ENCODE data around the gene PEPD.

Gene PEPD

DNA sequence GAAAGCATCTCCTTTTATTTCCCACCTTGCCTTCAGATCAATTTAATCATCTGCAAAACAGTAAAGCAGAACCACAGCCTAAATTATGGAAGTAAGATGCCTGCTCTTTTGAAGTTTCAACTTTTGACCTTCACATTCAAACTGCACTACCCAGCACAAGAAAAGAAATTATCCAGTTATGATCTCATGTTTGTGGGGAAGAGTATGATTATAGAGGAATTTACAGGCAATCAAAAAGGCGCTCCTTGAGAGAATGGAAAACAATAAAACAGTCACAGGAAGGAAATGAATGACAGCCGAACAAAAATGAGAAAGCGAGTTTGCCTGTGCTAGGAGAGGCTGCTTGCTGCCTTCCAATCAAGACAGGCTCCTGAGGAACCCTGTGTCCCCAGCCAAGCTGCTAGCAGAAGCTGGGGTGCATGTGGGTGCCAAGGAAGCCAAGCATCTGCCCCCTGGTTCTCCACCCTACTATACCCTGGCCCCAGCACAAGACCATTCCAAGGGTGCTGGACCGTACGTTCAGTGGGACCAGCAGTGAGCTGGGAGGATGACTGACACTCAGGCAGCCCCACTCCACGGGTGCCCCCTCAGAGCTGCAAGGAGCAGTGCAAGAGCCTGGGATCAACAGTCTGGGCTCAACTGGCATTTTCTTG lies 47.8 kb downstream of the PEPD start:
- DNase-seq (ENCODE audit: low read depth in 2 of 2): no peak

DNA sequence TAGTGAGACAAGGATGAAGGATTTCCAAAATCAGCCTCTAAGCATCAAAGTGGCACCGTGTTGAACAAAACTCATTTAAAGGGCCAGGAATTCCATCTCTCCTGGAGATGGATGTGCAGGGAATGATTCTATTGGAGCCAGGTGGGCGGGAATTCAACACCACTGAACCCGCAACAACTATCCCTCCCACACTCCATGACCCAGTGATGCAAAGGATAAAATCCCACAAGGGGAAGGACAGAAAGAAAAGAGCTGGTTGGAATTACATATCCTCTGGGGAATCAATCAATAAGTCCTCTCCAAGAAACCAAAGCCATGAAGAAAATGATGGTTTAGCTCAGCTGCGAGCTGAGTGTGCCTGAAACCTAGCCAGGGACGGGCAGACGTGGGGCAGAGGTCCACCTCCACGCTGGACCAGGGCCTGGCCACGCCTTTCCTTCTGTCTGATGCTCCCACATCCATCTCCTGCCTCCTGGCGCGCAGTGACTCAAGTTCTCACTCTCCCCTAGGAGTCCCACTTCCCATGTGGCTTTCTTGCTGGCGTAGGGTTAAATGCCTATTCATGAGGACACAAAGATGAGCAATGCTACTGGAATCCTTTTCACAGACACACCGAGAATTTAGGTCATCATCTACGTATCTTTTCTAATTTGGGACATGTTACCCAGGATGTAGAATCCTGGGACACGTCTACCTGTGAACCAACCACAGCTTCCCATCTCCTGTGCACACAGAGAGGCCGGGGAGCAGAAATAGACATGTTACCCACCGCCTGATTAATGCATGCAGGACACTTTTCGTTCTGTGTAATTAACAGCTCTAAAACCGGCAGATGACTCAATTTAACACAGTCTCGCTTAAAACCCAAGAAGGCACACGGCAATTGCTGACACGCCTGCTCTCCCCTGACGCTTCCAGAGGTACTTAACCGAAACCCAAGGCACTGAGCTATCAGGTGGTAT lies 48.6 kb downstream of the PEPD start:
- no peak for DNase-seq (ENCODE audit: low read depth in 2 of 2)

DNA sequence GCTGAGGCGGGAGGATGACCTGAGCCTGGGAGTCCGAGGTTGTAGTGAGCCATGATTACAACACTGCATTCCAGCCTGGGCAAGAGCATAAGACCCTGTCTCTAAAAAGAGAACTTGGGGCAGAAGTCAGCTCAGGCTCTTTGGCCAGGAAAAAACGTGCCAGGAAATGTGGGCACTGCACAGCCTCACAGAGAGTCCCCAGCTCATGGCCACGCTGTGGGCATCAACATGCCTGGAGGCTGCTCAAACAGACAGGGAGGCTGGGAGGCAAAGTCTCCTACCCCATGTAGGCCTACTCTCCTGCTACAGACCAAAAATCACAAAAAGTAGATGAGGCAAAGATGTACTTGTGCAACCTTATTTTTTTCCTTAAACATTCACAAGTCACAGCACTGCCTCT lies 49.4 kb downstream of the PEPD start:
- DNase-seq (ENCODE audit: low read depth in 2 of 2): no peak

DNA sequence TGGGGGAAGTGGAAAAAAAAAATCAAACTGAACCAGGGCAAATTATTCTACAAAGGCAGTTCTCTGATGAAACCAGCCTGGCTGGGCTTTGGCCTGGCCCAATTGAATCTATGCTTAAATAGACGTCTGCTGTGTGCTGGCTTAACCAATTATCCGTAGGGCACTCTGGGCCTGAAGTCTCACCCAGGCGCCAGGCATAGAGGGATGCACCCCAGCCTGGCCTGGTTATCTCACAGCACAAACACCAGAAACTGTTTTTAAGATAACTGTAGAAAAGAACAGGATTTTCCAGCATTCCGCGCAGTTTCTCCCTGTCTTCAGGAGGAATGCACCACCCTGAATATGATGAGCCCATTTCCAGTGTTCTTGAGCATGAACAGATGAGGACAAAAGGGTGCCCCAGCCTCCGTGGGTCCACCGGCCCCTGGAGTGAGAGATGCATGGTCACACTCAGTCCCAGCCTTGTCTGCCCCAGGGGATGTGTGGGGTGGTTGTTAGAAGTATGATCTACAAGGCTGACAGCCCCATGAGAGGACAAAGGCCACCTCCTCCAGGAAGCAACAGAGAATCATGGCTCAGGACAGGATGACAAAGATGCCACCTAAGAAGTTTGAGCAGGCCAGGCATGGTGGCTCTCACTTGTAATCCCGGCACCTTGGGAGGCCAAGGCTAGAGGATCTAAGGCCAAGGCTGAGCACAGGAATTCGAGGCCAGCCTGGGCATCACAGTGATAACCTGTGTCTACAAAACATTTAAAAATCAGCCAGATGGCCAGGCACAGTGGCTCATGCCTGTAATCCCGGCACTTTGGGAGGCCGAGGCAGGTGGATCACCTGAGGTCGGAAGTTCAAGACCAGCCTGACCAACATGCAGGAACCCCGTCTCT lies 50.2 kb downstream of the PEPD start:
- no peak for DNase-seq (ENCODE audit: low read depth in 2 of 2)

DNA sequence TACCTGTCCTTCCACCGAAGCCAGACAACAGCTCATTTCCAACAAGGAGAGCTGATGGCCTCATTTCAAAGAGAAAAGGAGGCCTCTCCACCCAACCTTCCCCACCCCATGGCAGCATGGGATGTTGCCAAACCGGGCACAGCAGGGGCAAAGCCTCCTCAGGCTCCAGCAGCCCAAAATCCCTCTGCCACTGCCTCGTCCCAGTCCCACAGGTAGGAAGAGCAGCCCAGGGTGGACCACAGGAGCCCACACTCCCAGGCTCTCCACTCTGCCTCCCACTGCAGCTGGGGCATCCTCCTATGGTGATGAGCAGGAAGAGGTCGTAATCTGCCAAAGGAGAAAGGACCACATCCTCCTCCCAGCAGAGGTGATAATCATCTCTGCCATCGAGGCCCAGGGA lies 50.9 kb downstream of the PEPD start:
- no peak for DNase-seq (ENCODE audit: low read depth in 2 of 2)

DNA sequence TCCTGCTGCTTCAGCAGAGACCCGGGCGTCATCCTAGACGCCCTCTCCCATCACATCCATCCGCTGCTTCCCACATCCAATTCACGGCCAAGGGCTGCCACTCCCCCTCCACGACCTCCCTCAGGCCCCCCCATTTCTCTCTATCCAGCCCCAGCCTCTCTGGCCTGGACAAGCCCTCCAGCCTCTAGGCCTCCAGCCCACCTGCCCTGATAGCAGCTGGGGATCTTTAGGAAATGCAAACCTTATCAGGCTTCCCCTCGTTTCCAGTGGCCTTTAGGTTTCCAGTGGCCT lies 51.6 kb downstream of the PEPD start:
- DNase-seq (ENCODE audit: low read depth in 2 of 2): no peak

DNA sequence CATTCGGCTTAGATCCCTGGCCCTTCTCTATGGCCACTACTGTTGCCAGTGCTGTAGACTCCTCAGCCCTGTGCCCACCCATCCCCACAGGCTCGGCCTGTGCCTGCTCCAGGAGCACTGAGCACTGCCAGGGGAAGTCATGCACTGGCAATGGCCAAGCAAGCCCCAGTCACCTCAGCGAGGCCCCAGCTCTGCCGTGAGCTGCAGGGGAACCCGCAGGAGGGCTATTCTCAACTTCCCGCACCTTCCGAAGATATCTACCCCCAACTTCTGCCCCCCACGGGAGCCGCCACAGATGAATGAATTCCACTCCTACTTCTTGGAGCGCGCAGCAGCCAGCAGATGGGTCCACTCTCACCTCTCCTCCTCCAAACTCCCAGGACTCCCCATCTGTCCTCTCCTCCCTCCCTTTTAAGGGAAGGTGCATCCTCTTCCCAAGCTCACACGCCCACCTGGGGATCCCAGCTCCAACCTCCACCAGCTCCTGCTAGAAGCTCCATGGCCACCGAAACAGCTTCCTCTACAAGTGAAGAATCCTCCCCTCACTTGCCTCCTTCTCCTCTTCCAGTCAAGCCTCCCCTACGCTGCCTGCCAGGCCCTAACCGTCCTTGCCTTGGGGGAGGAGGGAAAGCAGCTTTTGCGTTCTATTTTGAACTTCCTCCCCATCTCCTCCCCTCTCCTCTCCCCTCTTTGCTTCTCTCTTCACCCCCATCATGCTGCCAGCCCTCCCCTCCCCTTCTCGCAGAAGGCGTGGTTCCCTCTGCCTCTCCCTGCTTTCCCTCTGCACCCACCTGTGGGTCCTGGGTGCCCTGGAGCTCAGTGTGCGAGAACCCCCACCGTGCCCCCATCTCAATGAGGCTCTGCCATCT lies 52.2 kb downstream of the PEPD start:
- no peak for DNase-seq (ENCODE audit: low read depth in 2 of 2)

DNA sequence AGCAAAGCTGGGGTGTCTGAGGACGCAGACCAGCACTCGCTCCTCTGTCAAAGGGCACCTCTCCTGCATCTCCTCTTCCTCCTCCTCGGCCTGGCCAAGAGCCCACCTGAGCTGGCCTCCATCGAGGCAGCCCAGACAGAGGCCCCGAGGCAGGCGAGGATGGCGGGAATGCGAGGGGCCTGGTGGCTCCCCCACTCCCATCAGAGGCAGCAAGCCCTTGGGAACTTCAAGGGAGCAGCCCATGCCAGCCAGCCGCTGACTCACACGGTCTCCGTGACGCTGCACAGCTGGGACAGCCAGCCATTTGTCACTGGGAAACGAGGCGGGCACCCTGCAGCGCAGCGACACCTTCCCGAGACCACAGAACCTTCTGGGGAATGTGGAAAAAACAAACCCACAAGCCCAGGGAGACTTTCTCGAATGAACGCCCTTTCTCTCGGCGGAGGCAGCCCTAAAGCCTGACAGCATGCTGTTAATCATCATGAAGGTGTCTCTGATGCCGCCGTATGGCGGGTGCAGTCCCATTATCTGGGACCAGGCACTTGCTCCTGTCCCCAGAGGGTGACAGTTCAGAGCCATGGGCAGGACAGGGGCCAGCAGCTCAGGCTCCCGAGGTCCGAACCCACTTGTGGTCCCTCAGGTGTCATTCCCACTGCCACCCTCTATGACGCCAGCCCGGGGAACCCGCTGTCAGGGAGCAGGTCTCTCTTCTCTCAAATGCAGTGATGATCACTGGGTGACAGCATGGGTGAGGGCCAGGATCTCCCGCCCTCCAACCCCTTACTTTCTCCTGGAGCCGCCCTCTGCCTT lies 53.0 kb downstream of the PEPD start:
- DNase-seq (ENCODE audit: low read depth in 2 of 2): no peak

DNA sequence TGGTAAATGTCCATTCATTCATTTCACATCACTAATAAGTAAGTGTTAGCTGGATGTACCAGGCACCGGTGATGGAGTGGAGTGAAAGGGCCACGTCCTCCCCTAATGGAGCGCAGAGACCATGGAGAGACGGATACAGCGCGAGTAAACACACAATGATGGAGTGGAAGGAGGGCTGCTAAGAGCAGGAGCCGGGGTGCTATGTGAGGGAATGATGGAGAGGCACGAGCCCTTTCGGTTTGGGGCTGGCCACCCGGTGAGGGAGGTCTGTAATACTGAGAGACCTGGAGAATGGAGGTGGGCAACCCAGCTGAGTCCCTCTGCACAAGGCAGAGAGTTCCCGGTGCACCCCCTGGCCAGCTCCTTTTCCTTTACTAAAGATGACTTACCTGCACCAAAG lies 53.7 kb downstream of the PEPD start:
- DNase-seq (ENCODE audit: low read depth in 2 of 2): no peak

DNA sequence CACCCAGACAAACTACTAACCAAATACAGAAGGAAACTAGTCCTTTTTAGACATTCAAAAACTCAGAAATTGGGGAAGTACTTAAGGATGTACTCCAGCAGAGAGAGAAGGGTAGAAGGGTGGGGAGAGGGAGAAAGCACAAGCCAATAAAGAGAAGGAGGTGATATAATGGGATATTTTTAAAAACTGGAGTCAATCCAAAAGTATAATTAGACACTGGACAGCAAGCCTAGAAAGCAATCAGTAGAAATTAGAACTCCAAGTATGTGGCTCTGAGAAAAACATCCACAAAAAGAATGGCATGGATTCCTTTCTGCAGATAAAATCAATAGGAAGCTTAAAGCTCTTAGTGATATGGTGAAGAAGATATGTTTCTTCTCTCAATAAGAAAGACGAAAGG lies 55.8 kb downstream of the PEPD start:
- DNase-seq (ENCODE audit: low read depth in 2 of 2): no peak

DNA sequence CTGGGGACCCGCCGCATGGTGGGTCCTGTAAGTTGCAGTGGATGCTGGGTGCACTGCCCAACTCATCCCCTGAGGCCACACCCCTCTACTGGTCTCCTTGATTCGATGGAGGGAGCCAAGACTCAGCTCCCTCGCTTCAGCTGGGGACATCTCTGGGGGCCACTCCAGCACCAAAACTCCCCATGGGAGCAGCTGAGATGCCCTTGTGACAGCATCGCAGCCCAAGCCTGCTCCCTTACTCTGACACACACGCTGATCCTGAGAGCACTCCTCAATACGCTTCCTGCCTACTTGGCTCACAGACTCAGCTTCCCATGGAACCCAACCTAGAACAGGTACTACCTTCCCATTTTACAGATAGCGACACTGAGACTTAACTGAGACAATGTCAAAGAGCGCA lies 56.2 kb downstream of the PEPD start:
- DNase-seq (ENCODE audit: low read depth in 2 of 2): no peak

DNA sequence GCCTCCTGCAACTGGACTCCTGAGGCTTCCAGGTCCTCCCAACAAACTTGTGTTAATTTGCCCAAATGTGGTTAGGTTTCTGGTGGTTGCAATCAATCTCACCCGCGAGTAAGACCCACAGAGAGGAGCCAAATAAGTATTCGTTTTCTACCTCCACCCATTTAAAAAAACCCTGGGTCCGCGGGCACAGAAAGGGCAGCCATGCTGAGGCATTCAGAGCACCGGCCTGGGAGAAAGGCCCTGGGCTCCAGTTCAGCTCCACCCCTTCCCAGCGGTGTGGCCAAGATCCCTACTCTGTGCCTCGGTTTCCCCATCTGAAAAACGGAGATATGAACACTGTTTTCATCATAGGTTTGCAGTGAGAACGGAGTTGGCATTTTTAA lies 56.9 kb downstream of the PEPD start:
- DNase-seq (ENCODE audit: low read depth in 2 of 2): no peak

DNA sequence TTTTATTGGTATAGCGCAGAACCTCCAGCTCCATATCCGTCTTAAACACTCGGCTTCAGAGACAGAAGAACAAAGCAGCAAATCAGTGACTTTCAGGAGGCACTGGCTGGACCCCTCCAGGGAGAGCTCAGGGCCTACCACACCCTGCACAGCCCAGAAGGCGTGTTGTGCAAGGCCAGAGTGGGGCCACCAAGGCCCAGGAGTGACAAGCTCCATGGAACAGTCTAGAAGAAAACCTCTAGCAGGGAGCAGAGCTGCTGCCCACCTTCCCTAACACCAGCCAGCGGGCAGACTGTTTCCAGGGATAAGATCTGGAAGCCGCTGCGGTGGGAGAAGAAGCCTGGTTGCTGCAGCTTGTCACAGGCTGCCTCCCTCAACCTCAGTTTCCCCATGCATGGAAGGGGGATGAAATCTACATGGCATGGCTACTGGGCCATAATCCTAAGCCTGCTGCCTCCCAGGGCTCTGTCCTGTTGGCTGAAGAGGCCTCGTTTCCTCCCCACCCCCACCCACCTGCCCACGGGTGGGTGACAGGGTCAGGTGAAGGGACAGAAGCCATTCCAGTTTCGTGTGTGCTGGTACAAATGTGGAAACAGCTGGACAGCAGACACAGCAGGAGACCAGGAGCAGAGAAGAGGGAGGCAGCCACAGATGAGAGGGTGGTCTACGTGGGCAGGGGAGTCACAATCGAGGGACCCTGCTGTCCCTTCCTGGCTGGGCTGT lies 57.4 kb downstream of the PEPD start:
- DNase-seq (ENCODE audit: low read depth in 2 of 2): no peak

DNA sequence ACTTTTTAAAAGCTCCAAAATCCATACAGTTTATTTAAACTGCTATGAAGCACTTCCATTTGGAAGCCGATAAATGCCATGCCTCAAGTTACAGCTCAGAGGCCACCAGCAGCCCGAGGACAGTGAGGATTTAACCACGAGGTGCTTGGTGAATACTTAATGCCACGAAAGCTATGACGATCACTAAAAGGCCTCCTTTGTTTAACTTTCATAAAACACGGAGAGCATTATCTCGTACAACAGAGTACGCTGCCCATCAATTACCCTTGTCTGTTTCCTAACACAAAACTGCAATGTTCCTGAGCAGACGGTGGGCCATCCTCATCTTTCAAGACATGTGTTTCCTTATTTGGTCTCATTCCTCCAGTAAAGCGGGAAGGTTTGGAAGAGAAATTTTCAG lies 58.4 kb downstream of the PEPD start:
- no peak for DNase-seq (ENCODE audit: low read depth in 2 of 2)

DNA sequence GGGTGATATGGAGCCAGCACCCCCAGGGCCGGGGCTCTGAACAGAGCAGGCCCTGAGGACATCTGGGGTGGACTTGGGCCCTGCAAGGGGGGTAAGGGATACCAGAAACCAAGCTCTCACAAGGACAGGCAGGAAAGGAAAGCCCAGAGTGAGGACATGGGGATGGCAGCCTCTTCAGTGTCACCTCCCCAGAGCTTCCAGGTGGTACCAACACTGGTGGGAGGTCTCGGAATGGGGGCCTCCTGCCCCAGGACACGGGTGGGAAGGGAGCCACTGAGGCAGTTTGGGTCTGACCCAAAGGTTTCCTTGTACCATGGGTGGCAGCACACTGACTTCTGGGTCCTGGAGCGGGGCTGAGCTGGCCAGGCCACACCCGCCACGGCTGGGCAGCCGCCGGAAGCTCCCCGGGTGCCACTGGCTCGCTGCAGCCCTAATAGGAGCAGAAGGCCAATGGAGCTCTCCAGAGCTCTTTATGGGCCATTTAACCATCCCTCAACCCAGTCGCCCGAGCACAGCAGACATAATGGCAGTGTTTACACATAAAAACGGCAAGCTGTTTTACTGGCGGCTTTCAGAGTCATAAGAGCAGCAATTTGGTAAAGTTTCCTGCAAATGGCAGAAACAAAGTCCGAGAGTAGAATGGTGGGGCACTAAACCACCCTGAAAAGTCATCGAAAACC lies 59.3 kb downstream of the PEPD start:
- DNase-seq (ENCODE audit: low read depth in 2 of 2): no peak

DNA sequence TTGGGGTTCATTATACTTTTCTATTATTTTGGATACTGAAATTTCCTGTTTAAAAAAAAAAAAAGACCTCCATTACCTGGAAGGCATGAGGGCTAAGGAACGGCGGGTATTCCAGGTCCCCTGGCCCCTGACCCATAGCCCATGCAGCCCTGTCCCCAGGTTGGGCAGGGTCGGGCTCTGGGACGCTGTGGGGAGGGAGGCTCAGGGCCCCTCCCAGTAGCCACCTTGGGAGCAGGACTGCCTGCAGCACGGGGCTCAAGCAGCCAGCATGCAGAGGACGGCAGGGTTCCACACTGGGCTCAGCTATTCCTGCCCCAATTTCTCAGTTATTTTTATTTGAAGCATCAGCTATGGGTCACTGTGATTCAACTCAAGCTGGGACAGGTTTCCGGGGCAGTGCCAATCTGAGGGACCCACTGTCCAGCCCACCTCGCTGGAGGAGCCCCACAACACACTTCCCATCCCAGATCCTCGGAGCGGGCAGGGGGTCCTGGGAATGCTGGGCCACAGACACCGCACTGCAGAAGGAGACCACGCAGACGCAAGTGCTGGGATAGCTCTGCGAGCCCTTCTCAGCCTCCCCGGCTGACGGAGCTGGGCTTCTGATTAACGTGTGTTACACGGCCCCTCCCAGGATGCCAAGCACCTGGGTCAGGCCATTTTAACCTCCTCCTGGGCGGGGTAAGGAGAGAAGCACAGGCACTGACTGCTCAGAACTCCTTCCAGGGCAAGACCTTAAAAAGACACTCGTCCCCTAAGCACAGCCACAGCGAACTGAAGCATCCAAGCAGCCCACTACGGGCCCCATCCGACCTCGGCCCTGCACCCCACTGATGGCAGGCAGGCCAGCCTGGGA lies 60.1 kb downstream of the PEPD start:
- DNase-seq (ENCODE audit: low read depth in 2 of 2): no peak

DNA sequence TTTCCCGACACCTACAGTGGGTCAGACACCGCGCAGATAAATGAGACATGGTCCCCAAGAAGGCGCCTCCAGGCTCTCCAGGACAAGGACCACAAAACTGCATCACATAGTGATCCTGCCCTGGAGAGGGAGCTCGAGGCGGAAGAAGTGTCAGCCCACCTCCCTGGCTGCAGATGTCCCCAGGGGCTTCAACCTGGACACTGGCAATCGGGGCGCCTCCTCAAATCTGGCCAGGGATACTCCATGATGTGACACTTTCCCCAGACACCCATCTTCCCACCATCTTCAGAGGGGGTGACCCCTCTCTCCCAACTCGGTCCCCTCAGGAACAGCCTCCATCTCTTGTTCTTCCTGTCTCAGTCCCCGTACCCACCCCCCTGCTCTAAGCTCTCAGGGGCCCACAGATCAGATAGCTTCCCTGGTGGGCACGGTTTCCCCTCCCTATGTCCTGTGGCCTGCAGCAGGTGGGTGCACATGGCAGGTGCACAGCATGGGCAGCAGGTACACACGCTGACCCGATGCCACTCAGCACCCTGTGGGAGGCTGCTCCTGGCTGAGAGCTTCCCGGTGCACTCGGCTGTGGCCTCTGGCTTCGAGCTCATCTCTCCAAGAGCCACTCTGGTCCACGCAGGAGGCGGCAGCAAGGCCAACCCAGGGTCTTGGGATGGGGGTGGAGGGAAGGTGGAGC lies 61.2 kb downstream of the PEPD start:
- no peak for DNase-seq (ENCODE audit: low read depth in 2 of 2)
